NT2/D1 (cell line): ENCODE data around the gene ST6GAL2.

ENCODE experiments used
- SUZ12 ChIP-seq: IDR thresholded peaks from 2 replicates; pipeline ENCODE4 v1.6.1; 2011; ENCODE audit not compliant: insufficient read length, insufficient read depth; ENCODE audit errors: extremely low read depth
- ZNF274 ChIP-seq: IDR thresholded peaks from 2 replicates; pipeline ENCODE4 v1.6.1; 2011; ENCODE audit warnings: mild to moderate bottlenecking, low read depth, low read length

GRCh38 chr2:106885329-106885728 is 638 bp downstream of the ST6GAL2 start:
- TF ChIP-seq ZNF274 (no peak), SUZ12 (no peak)
